GM19238 (cell line): Measurements from ENCODE around the gene RAB38.

Source experiments
- DNase-seq: peaks from one replicate; pipeline ENCODE4 v3.0.0; 2011; ENCODE audit warnings: low spot score; ENCODE audit not compliant: insufficient read length

Gene RAB38

GRCh38 chr11:88103337-88104206 lies 71.7 kb downstream of the RAB38 start:
- DNase-seq: peak; percentile 7

- no peak for DNase-seq
Observed at GRCh38 chr11:88102598-88102934, 72.7 kb downstream of the RAB38 start.

- DNase-seq: no peak
Observed at GRCh38 chr11:88101881-88102597, 73.2 kb downstream of the RAB38 start.

- DNase-seq: no peak
Observed at GRCh38 chr11:88100151-88100550, 75.1 kb downstream of the RAB38 start.

- no peak for DNase-seq
Observed at GRCh38 chr11:88098289-88098688, 77.0 kb downstream of the RAB38 start.

GRCh38 chr11:88089134-88089533 lies 86.1 kb downstream of the RAB38 start:
- no peak for DNase-seq

- DNase-seq: no peak
Observed at GRCh38 chr11:88087337-88087736, 87.9 kb downstream of the RAB38 start.

GRCh38 chr11:88086297-88086696 lies 88.9 kb downstream of the RAB38 start:
- DNase-seq: no peak

GRCh38 chr11:88070437-88070836 lies 104.8 kb downstream of the RAB38 start:
- no peak for DNase-seq

GRCh38 chr11:88068848-88069554 lies 106.2 kb downstream of the RAB38 start:
- no peak for DNase-seq

- no peak for DNase-seq
Observed at GRCh38 chr11:88066090-88066489, 109.2 kb downstream of the RAB38 start.

GRCh38 chr11:88064097-88064705 lies 111.0 kb downstream of the RAB38 start:
- no peak for DNase-seq
